Hepatocyte (in vitro differentiated cells): ENCODE data around the gene EPHA4. TPM values are rescaled to one million over a fixed set of nuclear protein-coding genes. Genes with fewer than 3 reads are reported as not detected.

ENCODE experiments used
- DNase-seq: peaks from one replicate; pipeline ENCODE4 v3.0.0-alpha.2; 2016; ENCODE audit warnings: low spot score
- H2AFZ ChIP-seq: fragments of 200-600 bp; sonication (generic); 2 replicates; pipeline ENCODE4 v1.6.0; 2016; ENCODE audit warnings: antibody characterized with exemption, mild to moderate bottlenecking
- H3K27ac ChIP-seq: fragments of 200-600 bp; sonication (generic); 2 replicates; pipeline ENCODE4 v1.5.1; 2016; ENCODE audit warnings: mild to moderate bottlenecking
- H3K27me3 ChIP-seq: fragments of 200-600 bp; sonication (generic); 2 replicates; pipeline ENCODE4 v1.6.1; 2016
- H3K36me3 ChIP-seq: fragments of 200-600 bp; sonication (generic); replicated peaks from 2 replicates; pipeline ENCODE4 v1.5.1; 2016; ENCODE audit warnings: low read depth; ENCODE audit not compliant: insufficient read depth
- H3K4me1 ChIP-seq: fragments of 200-600 bp; sonication (generic); 2 replicates; pipeline ENCODE4 v1.5.1; 2016; ENCODE audit warnings: mild to moderate bottlenecking, moderate library complexity; ENCODE audit not compliant: insufficient read depth
- H3K4me2 ChIP-seq: fragments of 200-600 bp; sonication (generic); 2 replicates; pipeline ENCODE4 v1.6.0; 2016
- H3K4me3 ChIP-seq: fragments of 200-600 bp; sonication (generic); 2 replicates; pipeline ENCODE4 v1.5.1; 2016; ENCODE audit warnings: mild to moderate bottlenecking
- H3K79me2 ChIP-seq: fragments of 200-600 bp; sonication (generic); 2 replicates; pipeline ENCODE4 v1.6.0; 2017; ENCODE audit warnings: mild to moderate bottlenecking
- H3K9me2 ChIP-seq: fragments of 200-600 bp; sonication (generic); replicated peaks from 2 replicates; pipeline ENCODE4 v1.6.0; 2017; ENCODE audit warnings: mild to moderate bottlenecking; ENCODE audit not compliant: insufficient read depth
- H3K9me3 ChIP-seq: fragments of 200-600 bp; sonication (generic); 2 replicates; pipeline ENCODE4 v1.5.1; 2016; ENCODE audit warnings: low read depth, mild to moderate bottlenecking
- H4K20me1 ChIP-seq: fragments of 200-600 bp; sonication (generic); 2 replicates; pipeline ENCODE4 v1.6.0; 2016; ENCODE audit warnings: mild to moderate bottlenecking; ENCODE audit not compliant: insufficient read depth, poor library complexity, severe bottlenecking
- EZH2 ChIP-seq: fragments of 200-600 bp; sonication (generic); IDR thresholded peaks from 2 replicates; pipeline ENCODE4 v1.6.1; 2016; ENCODE audit warnings: antibody characterized with exemption, mild to moderate bottlenecking, borderline replicate concordance
- EZH2phosphoT487 ChIP-seq: fragments of 200-600 bp; sonication (generic); IDR thresholded peaks from one replicate; pipeline ENCODE4 v1.6.1; 2018; ENCODE audit warnings: antibody characterized with exemption, mild to moderate bottlenecking, low read depth, moderate library complexity; ENCODE audit not compliant: unreplicated experiment, severe bottlenecking
- WGBS: methylation state at CpG from one replicate; pipeline ENCODE4 v1.1.6; 2016; ENCODE audit warnings: low lambda C conversion rate; ENCODE audit errors: missing lambda C conversion rate; 5-methylcytosine and 5-hydroxymethylcytosine counted together
- polyA plus RNA-seq: library from polyadenylated mRNA; unstranded; fragments of >200 nt; fragmentation: Nextera tagmentation; extraction: Ambion mirVana; gene quantifications from 2 replicates; pipeline ENCODE4 v1.2.1, GENCODE V29; 2016
- total RNA-seq: library from RNA; depleted of rRNA; stranded (reverse); fragments of >200 nt; gene quantifications from 2 replicates; pipeline ENCODE4 v1.2.3, GENCODE V29; 2014
- TF ChIP-seq, protein P1 (sequence below): fragments of 200-600 bp; sonication (generic); IDR thresholded peaks from 2 replicates; pipeline ENCODE4 v1.5.1; 2016; ENCODE audit warnings: antibody characterized with exemption, mild to moderate bottlenecking; ENCODE audit not compliant: poor library complexity

EPHA4 gene
- total and polyA plus RNA-seq, 2 experiments from 2014 or later = 7.8 to 36.8 TPM

DNA sequence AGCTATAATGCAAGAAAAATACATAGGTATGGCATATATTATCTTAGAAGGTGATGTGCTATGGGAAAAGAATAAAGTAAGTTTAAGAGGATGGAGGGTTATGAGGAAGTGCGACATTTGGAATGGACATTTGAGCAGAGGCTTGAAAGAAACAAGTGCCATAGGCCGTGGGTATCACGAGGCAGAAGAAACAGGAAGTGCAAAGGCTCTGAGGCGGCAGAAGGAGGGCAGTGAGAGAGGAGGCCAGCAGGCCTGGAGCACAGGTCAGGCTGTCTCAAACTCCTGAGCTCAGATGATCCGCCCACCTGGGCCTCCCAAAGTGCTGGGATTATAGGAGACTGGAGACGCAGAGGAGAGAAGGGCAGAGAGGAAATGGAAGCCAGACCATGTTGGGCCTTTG, 40.7 kb upstream of the EPHA4 start:
- no peaks in the 10 kb centered on the region for H4K20me1 ChIP-seq
- no peaks in the 10 kb centered on the region for H3K36me3 ChIP-seq
- 99% methylated on average over 6 of the region's 6 CpGs for WGBS
- DNase-seq = no peak
- H3K4me3 ChIP-seq = no peak overlapping the region
- H3K4me2 ChIP-seq = no peak overlapping the region
- no peaks in the 10 kb centered on the region for H3K9me3 ChIP-seq
- H3K27me3 ChIP-seq = no peaks in the 10 kb centered on the region
- no peaks in the 10 kb centered on the region for H3K4me1 ChIP-seq
- TF ChIP-seq EZH2phosphoT487 (no peak), EZH2 (no peak)
- TF ChIP-seq, protein P1, sequence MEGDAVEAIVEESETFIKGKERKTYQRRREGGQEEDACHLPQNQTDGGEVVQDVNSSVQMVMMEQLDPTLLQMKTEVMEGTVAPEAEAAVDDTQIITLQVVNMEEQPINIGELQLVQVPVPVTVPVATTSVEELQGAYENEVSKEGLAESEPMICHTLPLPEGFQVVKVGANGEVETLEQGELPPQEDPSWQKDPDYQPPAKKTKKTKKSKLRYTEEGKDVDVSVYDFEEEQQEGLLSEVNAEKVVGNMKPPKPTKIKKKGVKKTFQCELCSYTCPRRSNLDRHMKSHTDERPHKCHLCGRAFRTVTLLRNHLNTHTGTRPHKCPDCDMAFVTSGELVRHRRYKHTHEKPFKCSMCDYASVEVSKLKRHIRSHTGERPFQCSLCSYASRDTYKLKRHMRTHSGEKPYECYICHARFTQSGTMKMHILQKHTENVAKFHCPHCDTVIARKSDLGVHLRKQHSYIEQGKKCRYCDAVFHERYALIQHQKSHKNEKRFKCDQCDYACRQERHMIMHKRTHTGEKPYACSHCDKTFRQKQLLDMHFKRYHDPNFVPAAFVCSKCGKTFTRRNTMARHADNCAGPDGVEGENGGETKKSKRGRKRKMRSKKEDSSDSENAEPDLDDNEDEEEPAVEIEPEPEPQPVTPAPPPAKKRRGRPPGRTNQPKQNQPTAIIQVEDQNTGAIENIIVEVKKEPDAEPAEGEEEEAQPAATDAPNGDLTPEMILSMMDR = no peak
- no peak overlapping the region for H3K27ac ChIP-seq
- no peaks in the 10 kb centered on the region for H3K9me2 ChIP-seq
- H2AFZ ChIP-seq = no peak overlapping the region
- no peaks in the 10 kb centered on the region for H3K79me2 ChIP-seq

DNA sequence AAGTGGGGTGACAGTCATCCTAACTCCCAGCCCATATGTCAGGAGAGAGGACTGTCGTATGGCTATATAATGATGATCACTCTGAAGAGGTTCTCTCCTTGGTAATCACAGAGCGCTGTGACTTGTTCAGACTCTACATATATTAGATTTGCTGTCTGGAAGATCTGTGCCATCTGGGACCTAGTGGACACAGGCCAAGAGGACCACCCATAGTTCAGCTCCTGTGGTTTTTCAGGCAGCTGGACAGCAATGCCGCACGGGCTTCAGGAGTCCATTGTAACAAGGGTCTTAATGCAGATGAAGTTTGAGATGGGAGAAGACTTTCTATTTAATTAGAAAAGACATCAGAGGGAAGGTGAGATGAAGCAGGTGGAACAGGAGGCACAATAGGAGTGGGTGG, 40.1 kb upstream of the EPHA4 start:
- Histone ChIP-seq H3K79me2 (no peaks in the 10 kb centered on the region), H3K9me2 (no peaks in the 10 kb centered on the region), H3K4me2 (no peak overlapping the region), H2AFZ (no peak overlapping the region), H3K9me3 (no peaks in the 10 kb centered on the region), H3K4me3 (no peak overlapping the region), H4K20me1 (no peaks in the 10 kb centered on the region), H3K36me3 (no peaks in the 10 kb centered on the region), H3K4me1 (no peaks in the 10 kb centered on the region), H3K27ac (no peak overlapping the region), H3K27me3 (no peaks in the 10 kb centered on the region)
- DNase-seq = no peak
- TF ChIP-seq EZH2 (no peak), EZH2phosphoT487 (no peak)
- TF ChIP-seq, protein P1 = no peak
- WGBS = 66% methylated on average over 4 of the region's 4 CpGs

DNA sequence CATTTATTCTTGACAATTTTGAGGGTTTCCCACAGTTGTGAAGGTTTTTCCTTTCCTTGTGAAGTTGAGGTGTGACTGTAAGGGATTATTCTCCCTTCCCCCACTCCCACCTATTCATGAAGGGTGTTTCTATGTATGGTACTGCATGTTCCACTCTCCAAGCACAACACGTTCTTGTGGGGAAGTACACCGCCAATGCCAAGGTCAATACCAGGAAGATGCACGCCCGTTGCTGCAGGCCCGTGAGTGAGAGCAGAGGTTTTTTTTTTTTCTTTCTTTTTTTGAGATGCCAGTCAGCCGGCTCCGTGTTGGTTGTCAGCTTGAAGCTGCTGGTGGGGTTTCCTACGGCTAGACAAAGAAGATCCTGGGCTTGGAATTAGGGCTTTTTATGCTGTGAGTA, 38.6 kb upstream of the EPHA4 start:
- H3K27ac ChIP-seq = no peak overlapping the region
- no peaks in the 10 kb centered on the region for H3K4me1 ChIP-seq
- no peak overlapping the region for H3K4me3 ChIP-seq
- H3K36me3 ChIP-seq = no peaks in the 10 kb centered on the region
- no peaks in the 10 kb centered on the region for H3K9me3 ChIP-seq
- H3K9me2 ChIP-seq = no peaks in the 10 kb centered on the region
- no peak overlapping the region for H2AFZ ChIP-seq
- 88% methylated on average over 8 of the region's 8 CpGs for WGBS
- H3K79me2 ChIP-seq = no peaks in the 10 kb centered on the region
- no peak for TF ChIP-seq EZH2
- no peak for TF ChIP-seq EZH2phosphoT487
- TF ChIP-seq, protein P1 = no peak
- no peaks in the 10 kb centered on the region for H4K20me1 ChIP-seq
- H3K27me3 ChIP-seq = no peaks in the 10 kb centered on the region
- H3K4me2 ChIP-seq = no peak overlapping the region
- DNase-seq = no peak

DNA sequence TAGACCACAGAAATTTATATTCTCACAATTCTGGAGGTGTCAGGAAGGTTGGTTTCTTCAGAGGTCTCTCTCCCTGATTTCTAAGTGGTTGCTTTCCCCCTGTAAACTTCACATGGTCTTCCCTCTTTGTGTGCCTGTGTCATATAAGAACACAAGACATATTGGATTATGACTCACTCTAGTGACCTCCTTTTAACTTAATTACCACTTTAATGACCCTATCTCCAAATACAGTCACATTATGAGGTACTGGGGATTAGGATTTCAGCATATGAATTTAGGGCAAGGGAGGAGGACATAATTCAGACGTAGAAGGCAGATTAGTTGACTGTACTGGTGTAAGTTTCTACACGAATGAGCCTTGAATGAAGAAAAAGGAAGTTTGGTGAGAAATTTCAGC, 38.2 kb upstream of the EPHA4 start:
- H3K79me2 ChIP-seq = no peaks in the 10 kb centered on the region
- H2AFZ ChIP-seq = no peak overlapping the region
- no peaks in the 10 kb centered on the region for H3K27me3 ChIP-seq
- no peaks in the 10 kb centered on the region for H4K20me1 ChIP-seq
- H3K4me1 ChIP-seq = no peaks in the 10 kb centered on the region
- no peaks in the 10 kb centered on the region for H3K9me3 ChIP-seq
- no peak overlapping the region for H3K27ac ChIP-seq
- no peaks in the 10 kb centered on the region for H3K9me2 ChIP-seq
- no peak for DNase-seq
- WGBS = 61% methylated on average over 2 of the region's 2 CpGs
- no peak overlapping the region for H3K4me2 ChIP-seq
- no peaks in the 10 kb centered on the region for H3K36me3 ChIP-seq
- no peak overlapping the region for H3K4me3 ChIP-seq
- no peak for TF ChIP-seq EZH2phosphoT487
- TF ChIP-seq EZH2 = no peak
- TF ChIP-seq, protein P1 = no peak
